ENCODE measurements around the gene KDM6A.
"Not testable (repeated sequence)": the region's sequence is repeated elsewhere in the genome, so short reads cannot be mapped to it uniquely, and the experiment has no call there.

KDM6A gene

GRCh38 chrX:45083314-45083713 is 210.3 kb downstream of the KDM6A start:
- DNase-seq (ENCODE audit: low read depth, low spot score), result no peak

- DNase-seq (ENCODE audit: low read depth, low spot score), result no peak
These were observed 237.5 kb downstream of the KDM6A start for GRCh38 chrX:45110494-45110893.

DNA sequence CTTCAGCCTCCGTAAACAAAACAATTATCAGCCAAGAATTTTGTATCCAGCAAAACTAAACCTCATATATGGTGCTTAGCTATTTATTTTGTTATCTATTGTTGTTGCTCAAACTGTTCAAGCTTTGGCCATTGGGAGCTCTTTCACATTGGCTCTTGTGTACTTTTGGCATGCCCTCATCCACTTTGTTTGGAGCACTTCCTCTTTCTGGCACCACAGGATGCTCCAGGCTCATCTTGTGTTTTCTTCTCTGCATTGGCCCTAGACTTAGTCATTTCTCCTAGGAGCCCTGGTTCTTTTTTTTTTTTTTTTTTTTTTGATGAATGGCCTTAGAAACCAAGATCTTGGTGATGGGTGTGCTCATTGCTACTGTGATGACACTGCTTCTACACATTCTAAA is 253.2 kb downstream of the KDM6A start:
- DNase-seq (ENCODE audit: low read depth, low spot score), result no peak

DNA sequence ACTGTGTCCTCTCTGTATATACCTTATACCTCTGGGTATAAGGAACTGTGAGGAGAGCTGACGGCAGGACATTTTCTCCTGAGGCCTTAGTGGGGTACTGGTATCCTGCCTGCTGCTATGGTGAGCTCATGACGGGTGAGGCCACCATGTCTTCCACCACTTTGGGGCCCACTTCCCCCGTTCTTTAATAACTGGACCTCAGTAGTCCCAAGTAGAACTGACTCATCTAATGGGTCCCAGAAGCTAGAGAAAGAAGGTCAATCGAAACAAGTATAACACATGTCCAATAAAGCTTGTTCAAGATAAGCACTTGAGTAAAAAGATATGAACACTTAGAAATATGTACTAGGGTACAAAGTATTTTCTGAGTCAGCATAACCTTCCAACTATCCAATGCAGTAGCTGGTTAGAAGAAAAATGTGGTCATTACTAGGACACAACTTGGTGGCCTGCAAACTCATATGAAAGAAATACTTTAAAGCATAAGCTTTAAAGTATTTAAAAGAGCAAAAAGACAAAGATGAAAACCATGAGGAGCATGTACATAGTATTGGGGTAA is 256.0 kb downstream of the KDM6A start:
- no peak for DNase-seq (ENCODE audit: low read depth, low spot score)

- DNase-seq (ENCODE audit: low read depth, low spot score), result no peak
These were observed 260.5 kb downstream of the KDM6A start for GRCh38 chrX:45133465-45133864.

DNA sequence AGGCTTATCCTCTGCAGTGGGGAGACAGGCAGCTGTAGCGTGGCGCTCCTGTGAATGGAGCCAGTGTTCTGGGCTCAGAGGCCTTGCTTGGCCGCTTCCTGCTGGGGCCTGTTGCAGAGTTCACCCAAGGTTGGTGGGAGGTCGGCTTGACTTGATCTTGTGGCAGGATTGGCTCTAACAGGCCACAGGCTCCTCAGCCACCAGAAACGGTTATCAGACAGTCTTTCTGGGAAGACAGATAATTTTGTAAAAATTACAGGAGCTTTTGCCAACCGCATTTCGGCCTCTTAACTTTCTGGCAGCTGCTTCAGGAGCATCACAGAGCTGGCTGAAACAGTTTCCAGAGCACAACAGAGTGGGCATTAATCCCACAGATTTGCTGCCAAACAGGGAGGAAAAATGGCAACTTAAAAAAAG is 261.3 kb downstream of the KDM6A start:
- no peak for DNase-seq (ENCODE audit: low read depth, low spot score)

- no peak for DNase-seq (ENCODE audit: low read depth, low spot score)
These were observed 261.8 kb downstream of the KDM6A start for GRCh38 chrX:45134775-45135174.

DNA sequence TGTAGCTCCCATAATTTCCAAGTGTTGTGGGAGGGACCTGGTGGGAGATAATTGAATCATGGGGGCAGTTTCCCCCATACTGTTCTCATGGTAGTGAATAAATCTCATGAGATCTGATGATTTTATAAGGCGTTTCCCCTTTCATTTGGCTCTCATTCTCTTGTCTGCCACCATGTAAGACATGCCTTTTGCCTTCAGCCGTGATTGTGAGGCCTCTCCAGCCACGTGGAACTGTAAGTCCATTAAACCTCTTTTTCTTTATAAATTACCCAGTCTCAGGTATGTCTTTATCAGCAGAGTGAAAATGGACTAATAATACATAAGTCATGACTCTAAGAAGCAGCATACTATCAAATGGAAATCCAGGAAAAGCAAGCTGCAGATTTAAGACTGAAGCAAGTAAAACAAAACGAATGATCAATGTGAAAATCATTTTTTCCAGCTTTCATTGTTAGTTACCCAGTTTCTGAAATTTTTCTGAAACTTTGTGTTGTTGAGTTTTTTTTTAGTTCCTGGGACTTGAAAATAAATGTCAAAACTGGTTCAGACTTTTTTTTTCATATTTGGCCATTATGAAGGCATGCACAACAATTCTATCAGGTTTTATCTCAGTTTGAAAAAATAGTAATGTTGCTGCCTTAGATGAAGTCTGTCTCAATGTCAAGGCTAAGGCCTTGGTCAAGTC is 262.5 kb downstream of the KDM6A start:
- not testable (repeated sequence) for DNase-seq (ENCODE audit: low read depth, low spot score)

DNA sequence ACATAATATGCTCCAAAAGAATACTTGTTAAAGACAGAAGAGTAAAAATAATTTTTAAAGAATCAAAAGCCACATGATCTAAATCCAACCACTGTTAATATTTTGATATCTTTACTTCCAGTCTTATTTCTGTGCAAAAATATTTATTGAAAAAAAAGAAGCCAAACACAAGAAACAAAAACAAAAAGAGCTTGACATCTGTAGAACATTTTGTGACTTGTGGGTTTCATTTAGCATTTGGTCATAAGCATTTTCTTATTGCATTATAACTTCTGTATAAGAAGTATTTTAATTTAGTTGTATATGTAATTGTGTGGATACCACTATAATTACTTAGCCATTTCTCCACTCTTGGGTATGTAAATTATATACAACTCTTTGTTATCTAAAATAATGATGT is 264.5 kb downstream of the KDM6A start:
- no peak for DNase-seq (ENCODE audit: low read depth, low spot score)

DNA sequence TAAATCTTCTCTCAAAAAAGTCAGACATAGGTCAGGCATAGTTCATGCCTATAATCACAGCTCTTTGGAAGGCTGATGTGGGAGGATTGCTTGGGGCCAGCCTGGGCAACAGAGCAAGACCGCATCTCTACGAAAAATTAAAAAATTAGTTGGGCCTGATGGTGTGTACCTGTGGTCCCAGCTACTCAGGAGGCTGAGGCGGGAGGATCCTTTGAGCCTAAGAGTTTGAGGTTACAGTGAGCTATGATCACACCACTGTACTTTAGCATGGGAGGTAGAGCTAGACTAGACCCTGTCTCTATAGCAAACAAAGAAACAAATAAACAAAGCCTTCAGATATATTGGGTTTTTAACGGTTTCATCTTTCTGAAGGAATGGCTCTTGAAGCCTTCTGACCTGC is 265.5 kb downstream of the KDM6A start:
- no peak for DNase-seq (ENCODE audit: low read depth, low spot score)

DNA sequence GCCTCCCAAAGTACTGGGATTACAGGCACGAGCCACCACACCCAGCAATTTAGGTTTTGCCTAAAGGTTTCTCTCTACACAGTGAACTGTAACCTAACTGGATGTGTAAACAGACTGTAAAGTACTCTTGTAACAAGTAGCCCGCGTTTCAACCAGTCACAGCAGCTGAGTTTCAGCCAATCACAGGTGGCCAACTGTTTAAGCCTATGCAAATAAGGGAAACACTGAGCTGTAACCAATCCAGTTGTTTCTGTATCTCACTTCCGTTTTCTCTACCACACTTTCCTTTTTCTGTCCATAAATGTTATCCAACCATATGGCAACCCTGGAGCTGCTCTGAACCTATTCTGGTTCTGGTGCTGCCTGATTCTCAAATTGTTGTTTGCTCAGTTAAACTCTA is 267.8 kb downstream of the KDM6A start:
- no peak for DNase-seq (ENCODE audit: low read depth, low spot score)

DNA sequence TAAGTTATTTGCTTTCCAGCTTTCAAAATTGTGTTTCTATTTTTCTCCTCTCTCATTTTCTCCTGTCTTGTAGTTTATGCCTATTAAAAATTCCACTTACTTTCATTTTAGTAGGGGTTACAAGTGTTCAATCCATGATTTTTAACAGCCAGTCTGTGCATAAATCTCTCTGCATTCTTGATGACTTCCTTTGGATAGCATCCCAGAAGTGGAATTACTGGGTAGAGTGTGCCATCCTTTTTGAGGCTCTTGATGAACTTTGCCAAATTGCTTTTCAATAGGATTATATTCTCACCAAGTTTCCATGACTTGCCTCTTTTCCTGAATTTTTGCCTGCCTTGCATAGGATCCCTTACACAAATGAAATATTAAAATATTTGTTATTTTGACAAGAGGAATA is 269.2 kb downstream of the KDM6A start:
- no peak for DNase-seq (ENCODE audit: low read depth, low spot score)

- no peak for DNase-seq (ENCODE audit: low read depth, low spot score)
These were observed 270.5 kb downstream of the KDM6A start for GRCh38 chrX:45143455-45143854.

DNA sequence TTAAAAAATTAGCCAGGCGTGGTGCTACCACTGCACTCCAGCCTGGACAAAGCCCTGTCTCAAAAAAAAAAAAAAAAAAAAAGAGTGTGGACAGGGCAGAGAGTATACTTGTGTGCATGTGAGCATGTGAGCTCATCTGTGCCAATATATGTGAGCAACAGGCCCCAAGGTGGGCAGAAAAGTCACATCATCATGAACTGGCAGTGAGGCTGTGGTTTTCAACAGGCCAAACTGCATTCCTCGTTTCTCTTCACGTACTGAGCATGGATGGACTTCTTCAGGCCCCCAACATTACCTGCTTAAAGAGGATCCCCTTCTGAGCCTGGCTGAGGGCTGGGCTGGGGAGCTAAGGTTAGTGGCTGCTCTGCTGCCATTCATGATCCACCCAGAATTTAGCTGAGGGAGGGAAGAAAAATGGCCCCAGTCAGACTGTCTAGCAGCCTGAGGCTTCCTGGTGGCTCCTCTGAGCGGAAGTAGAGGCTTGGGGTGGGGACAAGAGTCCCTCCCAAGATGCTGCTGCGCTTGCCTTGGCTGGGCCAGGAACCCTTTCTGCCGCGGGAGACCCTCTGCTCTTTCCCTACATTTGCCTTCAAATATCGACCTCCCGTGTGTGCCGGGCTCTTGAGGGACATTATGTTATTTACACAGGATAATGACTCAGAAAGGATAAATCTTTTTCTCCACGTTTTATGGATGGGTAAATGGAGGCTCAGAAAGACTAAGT is 272.7 kb downstream of the KDM6A start:
- no peak for DNase-seq (ENCODE audit: low read depth, low spot score)

- no peak for DNase-seq (ENCODE audit: low read depth, low spot score)
These were observed 277.8 kb downstream of the KDM6A start for GRCh38 chrX:45150821-45151220.

- no peak for DNase-seq (ENCODE audit: low read depth, low spot score)
These were observed 281.0 kb downstream of the KDM6A start for GRCh38 chrX:45154033-45154360.

GRCh38 chrX:45154462-45154861 is 281.5 kb downstream of the KDM6A start:
- no peak for DNase-seq (ENCODE audit: low read depth, low spot score)

GRCh38 chrX:45157647-45158046 is 284.7 kb downstream of the KDM6A start:
- no peak for DNase-seq (ENCODE audit: low read depth, low spot score)
